A673 (cell line): ENCODE measurements around the gene ADAT3.

Source experiments
- CTCF ChIP-seq: fragments of 300-800, 200-600 bp; sonication (generic); conservative IDR thresholded peaks from 2 replicates; pipeline ENCODE4 v1.5.1; 2017; ENCODE audit warnings: low read depth, mild to moderate bottlenecking, antibody characterized with exemption, low read length, moderate library complexity, mixed read lengths
- EZH2 ChIP-seq: fragments of 200-600 bp; sonication (generic); IDR thresholded peaks from 2 replicates; pipeline ENCODE4 v1.6.1; 2017; ENCODE audit warnings: borderline replicate concordance, low read depth, mild to moderate bottlenecking, mixed read lengths, antibody characterized with exemption, low read length; ENCODE audit not compliant: poor library complexity, severe bottlenecking

DNA sequence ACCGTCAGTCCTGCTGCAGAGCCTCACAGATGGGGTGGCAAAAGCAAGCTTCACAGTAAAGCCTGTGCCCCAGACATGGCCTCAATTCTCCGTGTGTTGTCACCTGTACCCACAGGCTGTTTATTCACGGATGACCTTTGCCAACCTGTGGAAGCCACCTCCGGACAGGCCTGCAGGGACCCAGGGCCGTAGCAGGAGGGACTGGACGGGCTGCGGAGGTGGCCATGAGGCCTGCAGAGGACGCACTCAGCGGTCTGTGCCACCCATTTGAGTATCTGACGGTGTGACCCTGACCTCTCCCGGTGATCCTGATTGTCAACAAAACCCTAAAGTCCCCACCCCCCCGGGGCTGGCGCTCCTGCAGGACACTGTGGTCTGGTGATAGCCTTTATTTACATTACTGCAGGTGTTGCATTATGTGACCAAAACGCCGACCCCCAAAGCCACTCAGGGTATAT, 34.0 kb upstream of the ADAT3 start:
- TF ChIP-seq CTCF (no peak), EZH2 (no peak)
